Large intestine (tissue), 3 donors: ENCODE measurements around the gene MFAP1. TPM values are rescaled to one million over a fixed set of nuclear protein-coding genes. Genes with fewer than 3 reads are reported as not detected.
"Not testable (repeated sequence)": the region's sequence is repeated elsewhere in the genome, so short reads cannot be mapped to it uniquely, and the experiment has no call there.

ENCODE experiments used
- DNase-seq, 2 donors: peaks; one replicate each; pipeline versions ENCODE4 v3.0.0 to v3.0.0-alpha.2; 2013
- H3K27ac ChIP-seq: one replicate; pipeline ENCODE4 v1.5.1; 2013; ENCODE audit warnings: low read length
- H3K27me3 ChIP-seq: 2 replicates; pipeline ENCODE4 v1.6.1; 2013; ENCODE audit warnings: low read length; ENCODE audit not compliant: control insufficient read depth, insufficient read depth
- H3K36me3 ChIP-seq: 2 replicates; pipeline ENCODE4 v1.6.1; 2013; ENCODE audit warnings: low read length; ENCODE audit not compliant: control insufficient read depth, insufficient read depth
- H3K4me1 ChIP-seq: one replicate; pipeline ENCODE4 v1.6.1; 2013; ENCODE audit warnings: low read length; ENCODE audit not compliant: control insufficient read depth, insufficient read depth
- H3K4me3 ChIP-seq: one replicate; pipeline ENCODE4 v1.5.1; 2013; ENCODE audit warnings: low read length
- H3K9me3 ChIP-seq: one replicate; pipeline ENCODE4 v1.6.1; 2013; ENCODE audit warnings: mild to moderate bottlenecking, low read depth, low read length, moderate library complexity; ENCODE audit not compliant: control insufficient read depth
- WGBS: methylation state at CpG from one replicate; pipeline ENCODE4 v1.1.5; 2013; ENCODE audit warnings: low lambda C conversion rate; ENCODE audit not compliant: insufficient coverage; 5-methylcytosine and 5-hydroxymethylcytosine counted together
- polyA plus RNA-seq: library from polyadenylated mRNA; unstranded; fragments of 120-200 nt; gene quantifications from one replicate; pipeline ENCODE4 v1.2.1, GENCODE V29; 2013

Gene MFAP1
- polyA plus RNA-seq, 1 donor, result 37.1 TPM

- H3K36me3 ChIP-seq, result no peaks in the 10 kb centered on the region
- no peaks in the 10 kb centered on the region for H3K27me3 ChIP-seq
- WGBS, result no CpG with 5 or more reads among the region's 11 CpGs
- no peak for DNase-seq
- peak overlapping the region; percentile 19 for H3K27ac ChIP-seq
- no peaks in the 10 kb centered on the region for H3K9me3 ChIP-seq
- peak overlapping the region; percentile 52 for H3K4me3 ChIP-seq
- H3K4me1 ChIP-seq, result peaks cover 11% of the 10 kb centered on the region
These were observed 1.6 kb upstream of the MFAP1 start for GRCh38 chr15:43826029-43826507.

GRCh38 chr15:43825305-43825704 is 815 bp upstream of the MFAP1 start:
- WGBS, result no CpG with 5 or more reads among the region's 11 CpGs
- not testable (repeated sequence) for H3K9me3 ChIP-seq, H3K27ac ChIP-seq, H3K27me3 ChIP-seq, H3K4me3 ChIP-seq, H3K36me3 ChIP-seq, DNase-seq
- H3K4me1 ChIP-seq, result peaks cover 11% of the 10 kb centered on the region

GRCh38 chr15:43821505-43821904 is 3.0 kb downstream of the MFAP1 start:
- Histone ChIP-seq H3K4me3 (no peak overlapping the region), H3K27ac (no peak overlapping the region), H3K4me1 (peaks cover 11% of the 10 kb centered on the region), H3K36me3 (peaks cover 11% of the 10 kb centered on the region), H3K27me3 (no peaks in the 10 kb centered on the region), H3K9me3 (no peaks in the 10 kb centered on the region)
- 71% methylated on average over 2 of the region's 3 CpGs for WGBS
- DNase-seq, result no peak

GRCh38 chr15:43815064-43815463 is 9.4 kb downstream of the MFAP1 start:
- not testable (repeated sequence) for H3K4me3 ChIP-seq, H3K9me3 ChIP-seq, H3K4me1 ChIP-seq, H3K27me3 ChIP-seq, H3K27ac ChIP-seq, DNase-seq
- WGBS, result no CpG with 5 or more reads among the region's 5 CpGs
- H3K36me3 ChIP-seq, result peaks cover 69% of the 10 kb centered on the region

- 88% methylated on average over 3 of the region's 6 CpGs for WGBS
- Histone ChIP-seq H3K27ac (no peak overlapping the region), H3K4me1 (no peaks in the 10 kb centered on the region), H3K4me3 (no peak overlapping the region), H3K36me3 (peaks cover 89% of the 10 kb centered on the region), H3K9me3 (no peaks in the 10 kb centered on the region), H3K27me3 (no peaks in the 10 kb centered on the region)
- DNase-seq, result no peak
These were observed 15.4 kb downstream of the MFAP1 start for GRCh38 chr15:43808960-43809678.

- Histone ChIP-seq H3K4me1 (no peaks in the 10 kb centered on the region), H3K4me3 (no peak overlapping the region), H3K27me3 (no peaks in the 10 kb centered on the region), H3K36me3 (peaks cover 83% of the 10 kb centered on the region), H3K9me3 (no peaks in the 10 kb centered on the region), H3K27ac (no peak overlapping the region)
- no peak for DNase-seq
- 80% methylated on average over 1 of the region's 5 CpGs for WGBS
These were observed 16.0 kb downstream of the MFAP1 start for GRCh38 chr15:43808435-43808950.

- not testable (repeated sequence) for H3K27me3 ChIP-seq, H3K9me3 ChIP-seq, H3K4me3 ChIP-seq, H3K27ac ChIP-seq, DNase-seq
- peaks cover 54% of the 10 kb centered on the region for H3K36me3 ChIP-seq
- H3K4me1 ChIP-seq, result peaks cover 21% of the 10 kb centered on the region
- no CpG with 5 or more reads among the region's 7 CpGs for WGBS
These were observed 21.8 kb downstream of the MFAP1 start for GRCh38 chr15:43802676-43803075.

- Histone ChIP-seq H3K9me3 (peaks cover 4% of the 10 kb centered on the region), H3K27me3 (no peaks in the 10 kb centered on the region), H3K36me3 (peaks cover 55% of the 10 kb centered on the region), H3K4me3 (peak within 1 kb of the TSS; percentile 88), H3K4me1 (peaks cover 22% of the 10 kb centered on the region), H3K27ac (peak within 1 kb of the TSS; percentile 88)
- peak; percentile 90 to 93 for DNase-seq
- no CpG with 5 or more reads among the region's 44 CpGs for WGBS
These were observed 24.0 kb downstream of the MFAP1 start, which contains the start of gene HYPK for GRCh38 chr15:43800286-43801141. TSS of gene HYPK (plus strand) at chr15:43800599. CDS start at chr15:43800623, 24 bp downstream.

- DNase-seq, result no peak
- Histone ChIP-seq H3K4me1 (peaks cover 26% of the 10 kb centered on the region), H3K27me3 (no peaks in the 10 kb centered on the region), H3K27ac (peak within 1 kb of the TSS; percentile 88), H3K9me3 (peaks cover 4% of the 10 kb centered on the region), H3K36me3 (peaks cover 56% of the 10 kb centered on the region), H3K4me3 (peak within 1 kb of the TSS; percentile 88)
- WGBS, result no CpG with 5 or more reads among the region's 8 CpGs
These were observed 24.6 kb downstream of the MFAP1 start, which contains the start of gene SERINC4 for GRCh38 chr15:43799945-43800285. TSS of gene SERINC4 (minus strand) at chr15:43800220. CDS start at chr15:43799986, 234 bp downstream.

- peaks cover 56% of the 10 kb centered on the region for H3K36me3 ChIP-seq
- peak overlapping the region; percentile 88 for H3K27ac ChIP-seq
- H3K9me3 ChIP-seq, result peaks cover 4% of the 10 kb centered on the region
- no peaks in the 10 kb centered on the region for H3K27me3 ChIP-seq
- WGBS, result 60% methylated on average over 1 of the region's 16 CpGs
- peaks cover 32% of the 10 kb centered on the region for H3K4me1 ChIP-seq
- DNase-seq, result no peak
- H3K4me3 ChIP-seq, result no peak overlapping the region
These were observed 25.1 kb downstream of the MFAP1 start for GRCh38 chr15:43799209-43799944.
